Astrocyte (in vitro differentiated cells and primary cell): ENCODE results near the gene RASGRF1. TPM values are rescaled to one million over a fixed set of nuclear protein-coding genes. Genes with fewer than 3 reads are reported as not detected.
A peak's percentile ranks its signal among the peaks of the same experiment; 100 is the strongest.

ENCODE experiments used
- DNase-seq: peaks from one replicate; pipeline ENCODE4 v3.0.0-alpha.2; 2010; ENCODE audit warnings: low read depth
- FAIRE-seq: peaks from 2 replicates; lab custom pipeline; 2011; peaks lifted over from hg19 to GRCh38; lab: Jason Lieb, UNC
- H2AFZ ChIP-seq: 2 replicates; pipeline ENCODE4 v1.6.0; 2012; ENCODE audit warnings: low read depth, low read length, inconsistent platforms
- H3K27ac ChIP-seq: 2 replicates; pipeline ENCODE4 v1.5.1; 2011; ENCODE audit warnings: low read depth, low read length, inconsistent platforms
- H3K27me3 ChIP-seq: 2 replicates; pipeline ENCODE4 v1.6.0; 2011; ENCODE audit warnings: low read length, inconsistent platforms; ENCODE audit not compliant: insufficient read depth
- H3K36me3 ChIP-seq: 2 replicates; pipeline ENCODE4 v1.5.1; 2011; ENCODE audit warnings: low read length, inconsistent platforms; ENCODE audit not compliant: insufficient read depth
- H3K4me1 ChIP-seq: 2 replicates; pipeline ENCODE4 v1.5.1; 2011; ENCODE audit warnings: low read length, inconsistent platforms; ENCODE audit not compliant: insufficient read depth
- H3K4me2 ChIP-seq: 2 replicates; pipeline ENCODE4 v1.6.0; 2012; ENCODE audit warnings: low read length, inconsistent platforms
- H3K4me3 ChIP-seq: 2 replicates; pipeline ENCODE4 v1.5.1; 2011; ENCODE audit warnings: low read depth, mild to moderate bottlenecking, low read length, inconsistent platforms; ENCODE audit not compliant: insufficient read depth
- H3K79me2 ChIP-seq: 2 replicates; pipeline ENCODE4 v1.6.0; 2012; ENCODE audit warnings: mild to moderate bottlenecking, low read length, inconsistent platforms; ENCODE audit not compliant: insufficient read depth
- H3K9ac ChIP-seq: 2 replicates; pipeline ENCODE4 v1.6.0; 2012; ENCODE audit warnings: mild to moderate bottlenecking, low read length, inconsistent platforms
- H3K9me3 ChIP-seq: 2 replicates; pipeline ENCODE4 v1.5.1; 2012; ENCODE audit warnings: low read depth, mild to moderate bottlenecking, low read length, inconsistent platforms; ENCODE audit not compliant: insufficient read depth
- H4K20me1 ChIP-seq: 2 replicates; pipeline ENCODE4 v1.6.0; 2012; ENCODE audit warnings: low read length, inconsistent platforms; ENCODE audit not compliant: insufficient read depth
- H3K27ac Mint-ChIP-seq: one replicate; pipeline ENCODE4 v1.8.0; 2021; ENCODE audit warnings: mild to moderate bottlenecking, mixed read lengths; ENCODE audit not compliant: unreplicated experiment
- H3K27me3 Mint-ChIP-seq: one replicate; pipeline ENCODE4 v1.8.0; 2021; ENCODE audit warnings: low read depth, mixed read lengths; ENCODE audit not compliant: unreplicated experiment
- H3K36me3 Mint-ChIP-seq: one replicate; pipeline ENCODE4 v1.8.0; 2021; ENCODE audit warnings: low read depth, mixed read lengths; ENCODE audit not compliant: unreplicated experiment
- H3K4me1 Mint-ChIP-seq: one replicate; pipeline ENCODE4 v1.8.0; 2021; ENCODE audit warnings: low read depth, mixed read lengths; ENCODE audit not compliant: unreplicated experiment
- H3K4me3 Mint-ChIP-seq: one replicate; pipeline ENCODE4 v1.8.0; 2021; ENCODE audit warnings: mild to moderate bottlenecking, moderate library complexity, mixed read lengths; ENCODE audit not compliant: unreplicated experiment
- H3K9me3 Mint-ChIP-seq: one replicate; pipeline ENCODE4 v1.8.0; 2021; ENCODE audit warnings: mild to moderate bottlenecking, mixed read lengths; ENCODE audit not compliant: unreplicated experiment
- EZH2 ChIP-seq: IDR thresholded peaks from 2 replicates; pipeline ENCODE4 v1.6.1; 2012; ENCODE audit warnings: mild to moderate bottlenecking, low read length, inconsistent platforms; ENCODE audit not compliant: insufficient read depth
- total RNA-seq: library from RNA; stranded (reverse); gene quantifications from 2 replicates; pipeline ENCODE4 v1.2.1, GENCODE V29; 2021
- TF ChIP-seq, protein P1 (sequence below): IDR thresholded peaks from 2 replicates; pipeline ENCODE4 v1.5.1; 2011; ENCODE audit warnings: low read depth, mild to moderate bottlenecking, inconsistent platforms, low read length, moderate library complexity; ENCODE audit not compliant: insufficient read depth

RASGRF1 gene
- total RNA-seq, 1 donor from 2014 or later = 1.2 TPM

DNA sequence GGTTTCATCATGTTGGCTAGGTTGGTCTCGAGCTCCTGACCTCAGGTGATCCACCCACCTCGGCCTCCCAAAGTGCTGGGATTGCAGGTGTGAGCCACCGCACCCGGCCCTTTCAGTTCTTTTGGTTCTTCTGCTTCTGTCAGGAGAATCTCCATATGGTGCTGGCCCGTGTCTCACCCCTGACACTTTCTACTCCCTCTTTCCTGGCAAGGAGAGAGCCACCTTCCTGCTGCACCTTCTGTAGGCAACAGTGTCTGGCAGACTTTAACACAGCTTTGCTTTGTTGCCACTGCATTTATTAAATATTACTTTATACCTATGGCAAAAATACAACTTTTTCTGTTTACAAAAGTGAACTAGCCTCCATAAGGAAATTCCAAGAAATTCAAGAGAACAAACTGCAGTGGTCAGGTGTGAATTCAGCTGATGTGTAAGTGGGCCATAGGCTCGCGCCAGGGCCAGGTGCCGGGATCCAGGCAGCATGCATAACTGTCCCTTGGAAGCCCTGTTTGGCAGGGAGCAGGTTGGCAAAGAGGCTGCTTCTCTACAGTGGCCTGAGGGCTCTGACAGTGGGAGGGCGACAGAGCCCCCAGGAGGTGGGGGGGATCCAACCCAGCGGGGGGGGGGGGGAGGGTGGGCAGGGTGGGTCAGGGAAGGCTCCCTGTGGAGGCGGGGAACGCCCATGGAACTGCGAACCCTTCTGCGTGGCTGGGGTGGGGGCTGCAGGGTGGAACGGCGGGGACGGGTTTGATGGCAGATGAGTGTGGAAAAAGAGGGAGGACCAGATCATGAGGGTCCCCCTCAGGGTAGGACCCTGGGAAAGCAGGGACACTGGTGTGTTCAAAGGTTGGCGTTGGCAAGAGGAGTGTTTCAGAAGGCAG, 166.9 kb downstream of the RASGRF1 start:
- no peak overlapping the region for H3K4me3 Mint-ChIP-seq
- H4K20me1 ChIP-seq = peaks cover 26% of the 10 kb centered on the region
- no peaks in the 10 kb centered on the region for H3K9me3 ChIP-seq
- no peaks in the 10 kb centered on the region for H3K4me1 ChIP-seq
- H3K9ac ChIP-seq = no peak overlapping the region
- no peak overlapping the region for H3K27ac ChIP-seq
- no peaks in the 10 kb centered on the region for H3K79me2 ChIP-seq
- TF ChIP-seq EZH2 = no peak
- TF ChIP-seq, protein P1, sequence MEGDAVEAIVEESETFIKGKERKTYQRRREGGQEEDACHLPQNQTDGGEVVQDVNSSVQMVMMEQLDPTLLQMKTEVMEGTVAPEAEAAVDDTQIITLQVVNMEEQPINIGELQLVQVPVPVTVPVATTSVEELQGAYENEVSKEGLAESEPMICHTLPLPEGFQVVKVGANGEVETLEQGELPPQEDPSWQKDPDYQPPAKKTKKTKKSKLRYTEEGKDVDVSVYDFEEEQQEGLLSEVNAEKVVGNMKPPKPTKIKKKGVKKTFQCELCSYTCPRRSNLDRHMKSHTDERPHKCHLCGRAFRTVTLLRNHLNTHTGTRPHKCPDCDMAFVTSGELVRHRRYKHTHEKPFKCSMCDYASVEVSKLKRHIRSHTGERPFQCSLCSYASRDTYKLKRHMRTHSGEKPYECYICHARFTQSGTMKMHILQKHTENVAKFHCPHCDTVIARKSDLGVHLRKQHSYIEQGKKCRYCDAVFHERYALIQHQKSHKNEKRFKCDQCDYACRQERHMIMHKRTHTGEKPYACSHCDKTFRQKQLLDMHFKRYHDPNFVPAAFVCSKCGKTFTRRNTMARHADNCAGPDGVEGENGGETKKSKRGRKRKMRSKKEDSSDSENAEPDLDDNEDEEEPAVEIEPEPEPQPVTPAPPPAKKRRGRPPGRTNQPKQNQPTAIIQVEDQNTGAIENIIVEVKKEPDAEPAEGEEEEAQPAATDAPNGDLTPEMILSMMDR = no peak
- H3K4me1 Mint-ChIP-seq = no peaks in the 10 kb centered on the region
- peaks cover 19% of the 10 kb centered on the region for H3K36me3 Mint-ChIP-seq
- H2AFZ ChIP-seq = no peak overlapping the region
- H3K27ac Mint-ChIP-seq = peak overlapping the region; percentile 12
- peaks cover 19% of the 10 kb centered on the region for H3K36me3 ChIP-seq
- no peaks in the 10 kb centered on the region for H3K27me3 Mint-ChIP-seq
- no peaks in the 10 kb centered on the region for H3K27me3 ChIP-seq
- H3K4me3 ChIP-seq = no peak overlapping the region
- H3K9me3 Mint-ChIP-seq = no peaks in the 10 kb centered on the region
- DNase-seq (no peak), FAIRE-seq (no peak)
- H3K4me2 ChIP-seq = no peak overlapping the region

DNA sequence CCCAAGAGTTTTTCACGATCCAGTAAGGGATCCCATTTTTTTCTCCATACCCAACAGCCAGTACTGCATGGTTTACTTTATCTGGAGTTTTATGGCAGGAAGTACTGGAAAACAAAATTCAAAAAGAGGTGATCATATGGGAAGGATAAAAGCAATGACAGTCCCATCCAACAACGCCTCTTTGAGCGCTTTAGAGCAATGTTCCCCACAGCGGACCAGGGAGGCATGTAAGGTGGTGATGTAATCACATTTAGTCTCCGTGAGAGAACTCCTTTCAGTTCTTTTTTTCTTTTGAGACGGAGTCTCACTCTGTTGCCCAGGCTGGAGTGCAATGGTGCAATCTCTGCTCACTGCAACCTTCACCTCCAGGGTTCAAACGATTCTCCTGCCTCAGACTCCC, 167.6 kb downstream of the RASGRF1 start:
- H3K4me3 Mint-ChIP-seq = no peak overlapping the region
- H3K79me2 ChIP-seq = no peaks in the 10 kb centered on the region
- no peaks in the 10 kb centered on the region for H3K4me1 ChIP-seq
- no peak for TF ChIP-seq EZH2
- TF ChIP-seq, protein P1 = no peak
- no peak overlapping the region for H2AFZ ChIP-seq
- no peak overlapping the region for H3K9ac ChIP-seq
- no peaks in the 10 kb centered on the region for H3K4me1 Mint-ChIP-seq
- DNase-seq (no peak), FAIRE-seq (no peak)
- H4K20me1 ChIP-seq = peaks cover 26% of the 10 kb centered on the region
- H3K27ac ChIP-seq = no peak overlapping the region
- no peak overlapping the region for H3K4me3 ChIP-seq
- H3K9me3 ChIP-seq = no peaks in the 10 kb centered on the region
- H3K9me3 Mint-ChIP-seq = no peaks in the 10 kb centered on the region
- H3K27me3 ChIP-seq = no peaks in the 10 kb centered on the region
- H3K27ac Mint-ChIP-seq = peak overlapping the region; percentile 12
- no peaks in the 10 kb centered on the region for H3K27me3 Mint-ChIP-seq
- peaks cover 20% of the 10 kb centered on the region for H3K36me3 Mint-ChIP-seq
- H3K4me2 ChIP-seq = no peak overlapping the region
- peaks cover 25% of the 10 kb centered on the region for H3K36me3 ChIP-seq

DNA sequence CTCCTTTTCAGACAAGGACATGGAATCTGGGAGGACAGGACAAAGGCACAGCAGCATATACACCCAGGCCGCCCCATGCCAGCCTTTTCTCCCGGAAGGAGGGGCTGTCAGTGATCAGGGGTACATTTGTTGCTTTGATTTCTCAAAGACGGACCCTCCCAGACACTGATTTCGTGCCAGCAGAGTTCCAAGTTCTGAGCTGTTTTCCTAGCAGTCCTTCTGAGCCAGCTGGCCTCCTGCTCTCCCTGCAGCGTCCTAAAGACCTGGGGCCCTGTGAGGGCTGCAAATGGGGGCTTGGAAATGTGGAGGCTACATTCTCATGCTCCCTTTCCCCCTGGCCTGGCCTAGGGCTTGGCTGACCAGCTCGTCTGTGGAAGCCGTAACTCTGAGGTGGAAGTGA, 168.1 kb downstream of the RASGRF1 start:
- Histone ChIP-seq H3K4me3 (no peak overlapping the region), H4K20me1 (peaks cover 30% of the 10 kb centered on the region), H3K4me1 (no peaks in the 10 kb centered on the region), H3K27me3 (no peaks in the 10 kb centered on the region), H3K9me3 (no peaks in the 10 kb centered on the region), H3K79me2 (no peaks in the 10 kb centered on the region), H3K9ac (no peak overlapping the region), H3K36me3 (peaks cover 25% of the 10 kb centered on the region), H2AFZ (no peak overlapping the region), H3K27ac (no peak overlapping the region), H3K4me2 (no peak overlapping the region)
- no peak overlapping the region for H3K4me3 Mint-ChIP-seq
- no peak for TF ChIP-seq EZH2
- TF ChIP-seq, protein P1 = no peak
- H3K27me3 Mint-ChIP-seq = no peaks in the 10 kb centered on the region
- H3K9me3 Mint-ChIP-seq = no peaks in the 10 kb centered on the region
- H3K27ac Mint-ChIP-seq = no peak overlapping the region
- no peaks in the 10 kb centered on the region for H3K4me1 Mint-ChIP-seq
- DNase-seq (no peak), FAIRE-seq (no peak)
- H3K36me3 Mint-ChIP-seq = peaks cover 18% of the 10 kb centered on the region
